Right lobe of liver (tissue), 6 donors: Measurements from ENCODE around the gene QSOX1. TPM values are rescaled to one million over a fixed set of nuclear protein-coding genes. Genes with fewer than 3 reads are reported as not detected.
A peak's percentile ranks its signal among the peaks of the same experiment; 100 is the strongest.

Experiments
- ATAC-seq, 4 donors: fragments of 200-7000 bp; cut with Tn5 transposase; one replicate each; pipeline ENCODE4 v1.9.1; 2020; ENCODE audit warnings: mild to moderate bottlenecking in 4 of 4, moderate library complexity in 4 of 4
- DNase-seq, 3 donors: peaks; one replicate each; pipeline ENCODE4 v3.0.0-alpha.2; 2020
- H3K27ac ChIP-seq, 3 donors: fragments of 200-600 bp; one replicate each; pipeline ENCODE4 v1.8.0; 2022
- H3K27me3 ChIP-seq, 2 donors: fragments of 200-600 bp; one replicate each; pipeline ENCODE4 v1.8.0; 2022
- H3K36me3 ChIP-seq, 4 donors: fragments of 200-600 bp; sonication (generic) in 1 of 4; one replicate each; pipeline versions ENCODE4 v1.5.1 to v1.8.0; 2017 to 2022; ENCODE audit warnings: control low read depth in 1 of 4
- H3K4me1 ChIP-seq, 4 donors: fragments of 200-600 bp; sonication (generic) in 1 of 4; one replicate each; pipeline versions ENCODE4 v1.5.1 to v1.8.0; 2017 to 2022; ENCODE audit warnings: control low read depth in 1 of 4
- H3K4me3 ChIP-seq, 3 donors: fragments of 200-600 bp; one replicate each; pipeline ENCODE4 v1.8.0; 2022
- H3K9me3 ChIP-seq, 4 donors: fragments of 200-600 bp; sonication (generic) in 1 of 4; one replicate each; pipeline versions ENCODE4 v1.5.1 to v1.8.0; 2017 to 2022; ENCODE audit warnings: control low read depth in 1 of 4
- CTCF ChIP-seq, 4 donors: fragments of 200-600 bp in 3 of 4; fragments of 450-650 bp in 1 of 4; IDR thresholded peaks; one replicate each; pipeline versions ENCODE4 v1.5.1 to v1.8.0; 2016 to 2022; ENCODE audit warnings: antibody characterized with exemption in 4 of 4, mild to moderate bottlenecking in 2 of 4
- POLR2A ChIP-seq: fragments of 450-650 bp; IDR thresholded peaks from one replicate; pipeline ENCODE4 v1.6.1; 2017; ENCODE audit warnings: antibody characterized with exemption, mild to moderate bottlenecking
- WGBS: methylation state at CpG from one replicate; pipeline ENCODE4 v1.1.6; 2018; ENCODE audit warnings: low coverage, low lambda C conversion rate; ENCODE audit not compliant: insufficient coverage; ENCODE audit errors: missing lambda C conversion rate; 5-methylcytosine and 5-hydroxymethylcytosine counted together
- intact Hi-C, 2 donors: fragments of 100-400 bp; cut with DNase I; formaldehyde crosslinking; loops; one replicate each; pipeline versions ENCODE4 v1.11.2 to v1.14.1; 2022
- total RNA-seq, 6 experiments: library from RNA; depleted of rRNA in 2 of 6; stranded (reverse); fragments of >200 nt in 2 of 6; fragmentation: NEBNext Ultra II Directional in 3 of 6; extraction: Animal tissue kit (Norgen Biotek cat#: 25700) in 3 of 6; gene quantifications; one replicate each; pipeline versions ENCODE4 v1.1.0 to v1.2.4, GENCODE V29; 2016 to 2023
- donor health status: DM: no; HTN: yes; CAD: no.
- donor health status: DM: no; HTN: no; CAD: no.
- donor health status: DM: no; HTN: no; CAD: no.
- donor health status: DM: no; HTN: yes; CAD: no.
- donor health status: DM: no; HTN: yes; CAD: no.

Gene QSOX1
- total RNA-seq, 6 experiments from 2014 or later: 25.0 to 68.4 (median 38.6) TPM

GRCh38 chr1:180239145-180240096 lies 84.8 kb downstream of the QSOX1 start:
- Histone ChIP-seq H3K4me3 (no peak overlapping the region), H3K27ac (no peak overlapping the region), H3K36me3 (no peaks in the 10 kb centered on the region), H3K4me1 (peaks cover 0 to 13% (median 6%) of the 10 kb centered on the region in 4 donors), H3K27me3 (peaks cover 0 to 57% of the 10 kb centered on the region in 2 donors), H3K9me3 (no peaks in the 10 kb centered on the region)
- ATAC-seq: no peak
- WGBS: 23% methylated on average over 9 of the region's 10 CpGs
- DNase-seq: no peak
- TF ChIP-seq POLR2A: no peak
- intact Hi-C loops: no loop called here

- Histone ChIP-seq H3K27me3 (peaks cover 0 to 33% of the 10 kb centered on the region in 2 donors), H3K9me3 (no peaks in the 10 kb centered on the region), H3K4me3 (no peak overlapping the region), H3K36me3 (no peaks in the 10 kb centered on the region), H3K4me1 (no peaks in the 10 kb centered on the region), H3K27ac (no peak overlapping the region)
- intact Hi-C loops: no loop called here
- 66% methylated on average over 7 of the region's 8 CpGs for WGBS
- ATAC-seq (no peak), DNase-seq (no peak)
- no peak for TF ChIP-seq CTCF (IDR thresholded peaks at IDR 0.05)
- TF ChIP-seq POLR2A: no peak
These were observed 87.3 kb downstream of the QSOX1 start for GRCh38 chr1:180241716-180242544.

GRCh38 chr1:180243517-180244221 lies 89.0 kb downstream of the QSOX1 start:
- DNase-seq (no peak), ATAC-seq (no peak)
- intact Hi-C loops: no loop called here
- no peaks in the 10 kb centered on the region for H3K36me3 ChIP-seq
- peaks cover 0 to 18% of the 10 kb centered on the region in 2 donors for H3K27me3 ChIP-seq
- WGBS: 57% methylated on average over 5 of the region's 11 CpGs
- no peak for TF ChIP-seq POLR2A
- TF ChIP-seq CTCF (IDR thresholded peaks at IDR 0.05): no peak
- no peaks in the 10 kb centered on the region for H3K4me1 ChIP-seq
- H3K4me3 ChIP-seq: no peak overlapping the region
- H3K27ac ChIP-seq: no peak overlapping the region
- H3K9me3 ChIP-seq: no peaks in the 10 kb centered on the region

GRCh38 chr1:180244840-180245239 lies 90.2 kb downstream of the QSOX1 start:
- no peak for TF ChIP-seq POLR2A
- TF ChIP-seq CTCF (IDR thresholded peaks at IDR 0.05): no peak
- intact Hi-C loops: no loop called here

More at GRCh38 chr1:180244840-180245239, 90.2 kb downstream of the QSOX1 start:
- Histone ChIP-seq H3K27me3 (peaks cover 0 to 7% of the 10 kb centered on the region in 2 donors), H3K4me3 (no peak overlapping the region), H3K36me3 (no peaks in the 10 kb centered on the region), H3K27ac (no peak overlapping the region), H3K4me1 (no peaks in the 10 kb centered on the region), H3K9me3 (no peaks in the 10 kb centered on the region)
- WGBS: 86% methylated on average over 2 of the region's 6 CpGs
- ATAC-seq (peak in 3 of 4 donors; percentile 9 to 21 (median 15)), DNase-seq (no peak)
